ENCODE data around the gene SENP3.
"Not testable (repeated sequence)": the region's sequence is repeated elsewhere in the genome, so short reads cannot be mapped to it uniquely, and the experiment has no call there.

The SENP3 gene

DNA sequence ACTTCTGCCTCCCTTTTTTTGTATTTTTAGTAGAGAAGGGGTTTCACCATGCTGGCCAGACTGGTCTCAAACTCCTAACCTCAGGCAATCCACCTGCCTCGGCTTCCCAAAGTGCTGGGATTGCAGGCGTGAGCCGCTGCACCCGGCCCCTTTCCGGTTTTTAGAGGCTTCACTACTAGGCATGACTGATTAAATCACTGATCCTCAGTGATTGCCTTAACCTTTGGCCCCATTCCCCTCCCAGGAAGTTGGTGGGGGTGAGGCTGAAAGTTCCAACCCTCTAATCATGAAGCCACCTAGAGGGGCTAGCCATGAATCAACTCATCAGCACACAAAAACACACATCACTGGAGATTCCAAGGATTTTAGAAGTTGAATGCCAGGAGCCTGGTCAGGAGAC lies 35.8 kb downstream of the SENP3 start:
- DNase-seq: not testable (repeated sequence)

DNA sequence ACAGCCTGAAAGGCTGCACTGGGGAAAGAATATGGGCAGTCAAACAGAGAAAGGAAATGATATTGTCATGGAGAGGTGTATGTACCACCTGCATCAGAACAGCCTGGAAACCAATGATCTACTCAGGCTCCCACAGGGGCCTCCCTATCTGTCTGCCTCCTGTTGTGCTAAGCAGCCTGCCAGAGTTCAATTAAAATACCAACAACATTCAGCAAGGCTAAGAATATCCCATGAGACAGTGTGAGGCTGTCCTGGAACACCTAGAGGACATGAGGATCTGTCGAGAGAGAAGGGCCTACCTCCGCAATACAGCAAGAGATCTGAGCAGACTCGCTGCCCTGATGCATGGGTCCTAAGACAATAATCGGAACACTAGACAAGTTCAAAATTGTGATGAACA lies 44.6 kb downstream of the SENP3 start:
- DNase-seq: no peak

DNA sequence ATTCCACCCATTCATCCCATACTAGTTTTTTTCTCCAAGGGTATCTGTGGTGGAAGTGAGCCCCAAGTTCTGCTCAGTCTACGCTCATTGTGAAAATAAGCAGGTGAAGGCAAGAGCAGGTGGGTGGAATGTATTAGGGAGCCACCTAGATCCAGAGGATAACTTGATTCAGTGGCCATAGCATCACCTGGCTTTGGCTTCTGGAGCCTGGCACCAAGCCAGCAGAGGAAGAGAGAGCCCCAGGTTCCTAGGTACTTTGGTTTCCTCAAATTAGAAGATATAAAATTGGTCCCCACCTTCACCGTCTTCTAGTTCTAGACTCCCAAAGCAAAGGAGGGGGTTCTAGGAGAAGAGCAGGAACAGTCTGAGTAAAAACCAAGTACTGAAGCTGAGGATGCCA lies 48.9 kb downstream of the SENP3 start:
- DNase-seq: no peak

DNA sequence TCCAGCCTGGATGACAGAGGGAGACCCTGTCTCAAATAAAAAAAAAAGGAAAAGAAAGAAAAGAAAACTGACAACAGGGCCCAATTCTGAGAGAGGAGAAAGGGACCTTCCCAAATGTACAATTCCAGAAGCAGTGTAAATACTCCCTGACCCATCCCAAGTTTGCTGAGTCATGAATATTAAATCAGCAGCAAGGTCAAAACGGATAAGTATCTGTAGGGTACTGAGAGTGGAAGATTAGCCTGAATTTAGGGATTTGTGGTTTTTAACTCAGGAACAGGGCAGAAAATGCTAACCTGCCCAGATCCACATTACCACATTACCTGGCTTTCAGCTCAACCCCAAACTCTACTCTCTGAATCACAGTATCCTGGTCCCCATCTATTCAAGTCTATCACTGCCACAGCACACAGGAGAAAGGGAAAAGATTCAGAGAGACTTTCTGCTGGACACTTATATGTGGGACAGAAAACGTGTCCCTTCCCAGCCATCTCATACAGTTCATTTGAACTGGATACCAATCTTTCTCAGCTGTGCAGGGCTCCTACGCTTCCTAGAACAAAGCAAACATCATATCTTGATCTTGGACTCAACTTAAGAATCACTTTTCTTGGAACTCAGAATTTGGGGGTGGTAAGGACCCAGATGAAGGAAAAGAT lies 50.0 kb downstream of the SENP3 start:
- DNase-seq: no peak

DNA sequence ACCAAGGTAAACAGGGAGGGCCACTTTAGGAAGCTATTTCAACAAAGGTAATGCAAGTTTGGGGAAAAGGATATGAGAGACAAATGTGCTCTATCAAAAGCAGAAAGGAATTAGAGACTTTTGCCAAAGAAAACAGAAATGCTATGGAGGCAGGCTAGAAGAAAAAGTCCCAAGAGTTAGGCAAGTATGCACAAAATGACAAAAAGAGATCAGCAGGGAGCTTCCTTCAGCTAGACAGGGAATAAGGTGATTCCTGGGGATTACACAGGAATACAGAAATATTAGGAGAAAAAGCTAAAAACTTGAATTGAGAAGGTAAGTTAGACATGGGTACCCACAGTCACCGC lies 50.5 kb downstream of the SENP3 start:
- peak; percentile 54 for DNase-seq

DNA sequence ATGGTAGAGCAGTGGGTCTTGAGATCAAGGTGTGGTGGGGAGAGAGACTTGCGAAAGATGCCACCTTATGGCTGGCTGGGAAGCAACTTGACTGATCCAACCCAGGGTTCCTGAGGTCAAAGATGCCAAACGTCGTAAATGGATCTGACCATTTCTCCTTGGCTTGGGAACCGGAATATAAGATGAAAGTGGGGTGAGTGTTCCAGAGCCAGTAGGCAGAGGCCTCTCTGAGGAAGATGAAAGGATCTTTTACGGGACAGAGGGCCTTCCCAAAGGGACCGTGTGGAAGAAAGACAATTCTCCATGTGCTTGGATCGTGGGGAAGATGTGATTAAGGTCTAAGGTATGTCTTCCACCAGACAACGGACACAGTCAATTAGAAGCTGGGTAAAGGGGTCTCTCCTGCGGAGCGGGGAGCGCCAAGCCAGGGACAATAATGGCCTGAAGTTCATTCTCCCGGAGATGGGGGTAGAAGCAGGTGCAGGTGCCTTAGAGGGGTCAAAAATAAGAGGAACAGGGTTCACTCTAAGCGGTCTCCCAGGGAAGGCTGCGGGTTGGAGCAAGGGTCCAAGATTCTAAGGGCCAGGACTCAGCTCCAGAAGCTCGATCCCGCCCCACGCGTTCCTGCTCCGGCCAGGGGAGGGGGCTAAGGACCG lies 52.2 kb downstream of the SENP3 start:
- DNase-seq: peak; percentile 71

DNA sequence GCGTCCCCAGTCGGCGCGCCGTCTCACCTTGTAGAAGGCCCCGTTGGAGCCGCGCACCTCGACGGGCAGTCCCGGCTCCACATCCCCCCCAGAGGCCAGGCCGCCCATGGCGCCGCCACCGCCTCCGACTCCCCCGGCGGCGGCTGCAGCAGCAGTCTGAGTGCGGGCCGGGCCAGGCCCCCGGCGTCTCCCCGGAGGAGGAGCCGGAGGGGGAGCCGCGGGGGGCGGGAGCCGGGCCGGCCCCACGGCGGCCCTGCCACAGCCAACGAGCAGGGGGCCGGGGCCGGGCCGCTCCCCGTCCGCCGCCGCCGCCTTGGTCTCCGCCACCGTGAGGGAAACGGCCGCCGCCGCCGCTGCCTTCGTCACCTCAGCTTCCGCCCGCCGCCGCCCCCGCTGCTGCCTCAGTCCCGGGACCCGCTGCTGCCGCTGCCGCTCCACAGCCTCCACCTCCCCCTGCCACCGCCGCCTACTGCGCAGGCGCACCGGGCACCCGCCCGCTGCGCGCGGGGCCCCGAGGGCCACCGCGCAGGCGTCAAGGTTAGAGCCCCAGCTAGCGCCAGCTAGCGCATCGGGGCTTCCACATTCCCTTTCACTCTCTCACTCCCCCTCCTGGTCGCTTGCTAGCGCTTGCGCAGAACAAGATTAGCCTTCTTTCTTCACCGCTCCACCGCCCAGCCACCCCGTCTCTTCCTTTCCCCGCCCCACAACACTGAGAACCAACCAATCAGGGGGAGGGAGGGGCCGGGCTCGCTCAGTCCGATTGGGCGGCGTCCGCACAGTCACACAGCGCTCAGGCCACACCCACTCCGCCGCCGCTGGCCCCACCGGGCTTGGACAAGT lies 52.9 kb downstream of the SENP3 start, which contains the start of gene FXR2:
Gene FXR2, minus strand, starts transcription at position 473 of the 840 bp plus-strand sequence. Its CDS starts 365 bp downstream, at position 108.
- peak; percentile 100 for DNase-seq

DNA sequence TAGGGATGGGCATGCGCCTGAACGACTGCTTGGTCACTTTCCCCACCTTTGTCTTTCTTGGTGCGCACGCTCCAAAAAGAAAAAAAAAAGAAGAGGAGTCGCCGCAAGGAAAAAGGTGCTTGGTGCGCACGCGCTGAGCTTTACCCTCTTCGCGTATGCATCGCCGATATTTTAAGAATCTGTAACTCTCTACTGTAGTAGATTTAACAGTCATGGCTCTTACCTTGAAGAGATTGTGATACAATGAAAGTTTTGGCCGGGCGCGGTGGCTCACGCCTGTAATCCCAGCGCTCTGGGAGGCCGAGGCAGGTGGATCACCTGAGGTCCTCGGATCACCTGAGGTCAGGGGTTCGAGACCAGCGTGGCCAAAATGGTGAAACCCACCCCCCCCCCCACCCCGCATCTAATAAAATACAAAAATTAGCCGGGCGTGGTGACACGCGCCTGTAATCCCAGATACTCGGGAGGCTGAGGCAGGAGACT lies 53.6 kb downstream of the SENP3 start:
- no peak for DNase-seq

DNA sequence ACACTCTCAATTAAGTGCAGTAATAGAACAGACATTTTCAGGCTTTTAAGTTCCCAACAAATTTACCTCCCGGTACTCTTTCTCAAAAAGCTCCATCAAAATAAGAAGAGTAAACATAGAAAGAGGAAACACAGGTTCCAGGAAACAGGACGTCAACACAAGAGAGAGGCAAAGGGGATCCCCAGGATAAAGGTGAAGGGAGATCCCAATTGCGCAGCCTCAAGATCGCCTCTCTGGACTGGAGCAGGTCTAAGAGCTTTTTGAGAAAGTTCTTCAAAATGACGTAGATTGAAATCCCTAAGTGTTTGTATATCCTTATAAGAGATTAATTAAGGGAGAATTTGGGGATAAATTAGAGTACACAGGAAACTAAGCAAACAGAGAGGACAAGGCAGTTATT lies 56.9 kb downstream of the SENP3 start:
- DNase-seq: no peak

DNA sequence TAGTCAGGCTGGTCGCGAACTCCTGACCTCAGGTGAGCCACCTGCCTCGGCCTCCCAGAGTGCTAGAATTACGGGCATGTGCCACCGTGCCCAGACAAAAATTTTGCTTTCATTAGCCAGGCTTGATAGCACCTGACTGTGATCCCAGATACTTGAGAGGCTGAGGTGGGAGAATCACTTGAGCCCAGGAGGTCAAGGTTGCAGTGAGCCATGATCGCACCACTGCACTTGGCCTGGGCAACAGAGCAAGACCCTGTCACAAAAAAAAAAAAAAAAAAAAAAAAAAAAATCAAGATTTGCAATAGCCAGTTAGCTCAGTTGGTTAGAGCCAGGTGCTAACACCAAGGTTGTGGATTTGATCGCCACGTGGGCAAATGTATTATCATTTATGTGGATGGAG lies 59.1 kb downstream of the SENP3 start:
- no peak for DNase-seq

All from fibroblast of skin of back (primary cell).